A549 (cell line): ENCODE results near the gene CLCN3.

Source experiments
- BHLHE40 ChIP-seq: IDR thresholded peaks from 2 replicates; pipeline ENCODE4 v1.6.1; 2012; ENCODE audit warnings: low read depth, low read length, inconsistent platforms
- CTCF ChIP-seq: fragments of >200 bp; sonication (Bioruptor Twin); formaldehyde crosslinking; IDR thresholded peaks from 3 replicates; pipeline ENCODE4 v1.5.1; 2016
- KDM1A ChIP-seq: fragments of 200-600 bp; sonication (generic); IDR thresholded peaks from 2 replicates; pipeline ENCODE4 v1.6.1; 2016; ENCODE audit warnings: low read depth, mild to moderate bottlenecking
- KDM5A ChIP-seq: fragments of 200-600 bp; sonication (generic); IDR thresholded peaks from 2 replicates; pipeline ENCODE4 v1.6.1; 2016; ENCODE audit warnings: antibody characterized with exemption, mild to moderate bottlenecking
- MAX ChIP-seq: IDR thresholded peaks from 2 replicates; pipeline ENCODE4 v1.6.1; 2012
- PBX3 ChIP-seq: IDR thresholded peaks from 2 replicates; pipeline ENCODE4 v1.6.1; 2012
- RARB ChIP-seq: fragments of 250-450 bp; sonication (Bioruptor Pico); IDR thresholded peaks from 2 replicates; pipeline ENCODE4 v1.8.0; 2021; ENCODE audit warnings: mild to moderate bottlenecking, moderate library complexity
- REST ChIP-seq: fragments of 200-600 bp; sonication (generic); IDR thresholded peaks from 2 replicates; pipeline ENCODE4 v1.6.1; 2016; ENCODE audit warnings: antibody characterized with exemption, mild to moderate bottlenecking, moderate library complexity
- RFX5 ChIP-seq: fragments of 450-650 bp; IDR thresholded peaks from 2 replicates; pipeline ENCODE4 v1.7.1; 2014; ENCODE audit warnings: antibody characterized with exemption, mild to moderate bottlenecking, moderate library complexity

- TF ChIP-seq PBX3 (no peak), CTCF (no peak), MAX (no peak), KDM1A (no peak), RFX5 (no peak), KDM5A (no peak), BHLHE40 (no peak), REST (no peak), RARB (no peak)
Observed at GRCh38 chr4:169644802-169645201, 24.4 kb downstream of the CLCN3 start.
